HG03196 (cell line): Measurements from ENCODE around the gene PHACTR4.
A peak's percentile ranks its signal among the peaks of the same experiment; 100 is the strongest.
"Not testable (repeated sequence)": the region's sequence is repeated elsewhere in the genome, so short reads cannot be mapped to it uniquely, and the experiment has no call there.

Experiments used
- ATAC-seq: cut with Tn5 transposase; IDR thresholded peaks from one replicate; pipeline ENCODE4 v1.9.1; 2021; ENCODE audit not compliant: unreplicated experiment

PHACTR4 gene

GRCh38 chr1:28482138-28482537, 112.6 kb downstream of the PHACTR4 start:
- no peak for ATAC-seq

GRCh38 chr1:28482702-28483101, 113.2 kb downstream of the PHACTR4 start:
- no peak for ATAC-seq

GRCh38 chr1:28494737-28495136, 125.2 kb downstream of the PHACTR4 start:
- ATAC-seq = no peak

GRCh38 chr1:28499553-28499952, 130.0 kb downstream of the PHACTR4 start:
- ATAC-seq = no peak

- ATAC-seq = no peak
These were observed 132.4 kb downstream of the PHACTR4 start for GRCh38 chr1:28501925-28502324.

- no peak for ATAC-seq
These were observed 133.6 kb downstream of the PHACTR4 start for GRCh38 chr1:28503117-28503516.

GRCh38 chr1:28505406-28506187, 136.1 kb downstream of the PHACTR4 start, which contains the start of gene RCC1:
TSS of gene RCC1 (plus strand) at chr1:28506043. CDS start at chr1:28529867, 23,824 bp downstream.
- peak; percentile 83 for ATAC-seq

GRCh38 chr1:28506907-28507246, 137.3 kb downstream of the PHACTR4 start:
- no peak for ATAC-seq

- no peak for ATAC-seq
These were observed 137.7 kb downstream of the PHACTR4 start for GRCh38 chr1:28507247-28507645.

GRCh38 chr1:28507646-28508434, 138.3 kb downstream of the PHACTR4 start:
- no peak for ATAC-seq

GRCh38 chr1:28508435-28508754, 138.9 kb downstream of the PHACTR4 start:
- no peak for ATAC-seq

GRCh38 chr1:28509705-28510272, 140.2 kb downstream of the PHACTR4 start:
- no peak for ATAC-seq

GRCh38 chr1:28510273-28510969, 140.9 kb downstream of the PHACTR4 start:
- no peak for ATAC-seq

- ATAC-seq = no peak
These were observed 141.5 kb downstream of the PHACTR4 start for GRCh38 chr1:28510970-28511440.

- no peak for ATAC-seq
These were observed 142.6 kb downstream of the PHACTR4 start for GRCh38 chr1:28512058-28512611.

- not testable (repeated sequence) for ATAC-seq
These were observed 144.9 kb downstream of the PHACTR4 start for GRCh38 chr1:28514445-28514933.

- no peak for ATAC-seq
These were observed 147.0 kb downstream of the PHACTR4 start for GRCh38 chr1:28516518-28516956.

- peak; percentile 2 for ATAC-seq
These were observed 148.1 kb downstream of the PHACTR4 start for GRCh38 chr1:28517649-28517999.

GRCh38 chr1:28518000-28518744, 148.6 kb downstream of the PHACTR4 start:
- peak; percentile 67 for ATAC-seq

- peak; percentile 6 for ATAC-seq
These were observed 149.3 kb downstream of the PHACTR4 start for GRCh38 chr1:28518745-28519341.
